ENCODE data around the gene GALNT1. TPM values are rescaled to one million over a fixed set of nuclear protein-coding genes. Genes with fewer than 3 reads are reported as not detected.

Gene GALNT1
- total and polyA plus RNA-seq, 12 donors, result 8.1 to 61.2 (median 42.1) TPM

GRCh38 chr18:35619464-35619863, 37.9 kb downstream of the GALNT1 start:
- H3K27ac ChIP-seq, result peak overlapping the region in 3 of 10 donors; percentile 2 to 45 (median 20)
- no peaks in the 10 kb centered on the region for H3K27me3 ChIP-seq
- WGBS, 2 donors, result 26 to 51% methylated on average over 4 of the region's 4 CpGs
- no peaks in the 10 kb centered on the region for H3K36me3 ChIP-seq
- DNase-seq (peak in 1 of 2 donors; percentile 61), ATAC-seq (peak; percentile 82 to 96 (median 90))
- H3K9me3 ChIP-seq, result no peaks in the 10 kb centered on the region
- H3K4me1 ChIP-seq, result peaks cover 0 to 84% (median 48%) of the 10 kb centered on the region in 9 donors
- intact Hi-C loops (cut with DNase I), result loop anchor here in 1 of 10 donors (5.0 kb wide), 1 partner anchor 37 kb away; the partner anchor contains the start of gene GALNT1
- no peak overlapping the region for H3K4me3 ChIP-seq
- TF ChIP-seq CTCF (IDR thresholded peaks at IDR 0.05), result no peak

GRCh38 chr18:35619941-35620340, 38.4 kb downstream of the GALNT1 start:
- Histone ChIP-seq H3K9me3 (no peaks in the 10 kb centered on the region), H3K27ac (peak overlapping the region in 3 of 10 donors; percentile 2 to 45 (median 20)), H3K4me3 (no peak overlapping the region), H3K27me3 (no peaks in the 10 kb centered on the region), H3K36me3 (no peaks in the 10 kb centered on the region), H3K4me1 (peaks cover 0 to 86% (median 52%) of the 10 kb centered on the region in 9 donors)
- intact Hi-C loops (cut with DNase I), result loop anchor here in 2 of 10 donors (5.0 kb wide), 1 partner anchor 38 kb away; the partner anchor contains the start of gene GALNT1 (in 2 of the 2)
- DNase-seq (no peak), ATAC-seq (peak in 1 of 8 donors; percentile 5)
- TF ChIP-seq CTCF (IDR thresholded peaks at IDR 0.05), result no peak
- WGBS, 2 donors, result 61 to 65% methylated on average over 4 of the region's 4 CpGs

GRCh38 chr18:35620765-35621164, 39.2 kb downstream of the GALNT1 start:
- Histone ChIP-seq H3K27me3 (no peaks in the 10 kb centered on the region), H3K27ac (no peak overlapping the region), H3K9me3 (no peaks in the 10 kb centered on the region), H3K4me1 (peaks cover 0 to 85% (median 56%) of the 10 kb centered on the region in 9 donors), H3K4me3 (no peak overlapping the region), H3K36me3 (no peaks in the 10 kb centered on the region)
- DNase-seq (peak in 1 of 2 donors; percentile 15), ATAC-seq (peak in 7 of 8 donors; percentile 23 to 59 (median 32))
- intact Hi-C loops (cut with DNase I), result loop anchor here in 1 of 10 donors (5.0 kb wide), 1 partner anchor 38 kb away; the partner anchor contains the start of gene GALNT1
- 41 to 46% methylated on average over 3 of the region's 3 CpGs for WGBS, 2 donors
- no peak for TF ChIP-seq CTCF (IDR thresholded peaks at IDR 0.05)

GRCh38 chr18:35623255-35623654, 41.7 kb downstream of the GALNT1 start:
- no peak for ATAC-seq
- intact Hi-C loops (cut with DNase I), result loop anchor here in 1 of 10 donors (5.0 kb wide), 1 partner anchor 41 kb away; the partner anchor contains the start of gene GALNT1

More at GRCh38 chr18:35623255-35623654, 41.7 kb downstream of the GALNT1 start:
- H3K27ac ChIP-seq, result no peak overlapping the region
- no peaks in the 10 kb centered on the region for H3K27me3 ChIP-seq
- H3K4me1 ChIP-seq, result peaks cover 0 to 60% (median 38%) of the 10 kb centered on the region in 9 donors
- DNase-seq, result no peak
- no peak for TF ChIP-seq CTCF (IDR thresholded peaks at IDR 0.05)
- H3K36me3 ChIP-seq, result peaks cover 0 to 10% (median 0%) of the 10 kb centered on the region in 9 donors
- H3K9me3 ChIP-seq, result peaks cover 0 to 15% (median 0%) of the 10 kb centered on the region in 11 donors
- no peak overlapping the region for H3K4me3 ChIP-seq
